Activated T-cell treated with anti-CD3 and anti-CD28 coated beads, Interleukin-2, amount 50 U/mL, for 24 hours (primary cell): ENCODE data around the gene EIF5A.
A peak's percentile ranks its signal among the peaks of the same experiment; 100 is the strongest.

Source experiments
- DNase-seq: peaks from one replicate; pipeline ENCODE4 v3.0.0-alpha.2; 2020
- H3K27ac Mint-ChIP-seq: 2 replicates; pipeline ENCODE4 v1.8.0; 2020; ENCODE audit warnings: mild to moderate bottlenecking, mixed read lengths
- H3K27me3 Mint-ChIP-seq: 2 replicates; pipeline ENCODE4 v1.8.0; 2020; ENCODE audit warnings: mixed read lengths
- H3K36me3 Mint-ChIP-seq: 2 replicates; pipeline ENCODE4 v1.8.0; 2020; ENCODE audit warnings: low read depth, mixed read lengths
- H3K4me1 Mint-ChIP-seq: 2 replicates; pipeline ENCODE4 v1.8.0; 2020; ENCODE audit warnings: low read depth, mixed read lengths
- H3K4me3 Mint-ChIP-seq: 2 replicates; pipeline ENCODE4 v1.8.0; 2020; ENCODE audit warnings: mild to moderate bottlenecking, moderate library complexity, mixed read lengths
- H3K9me3 Mint-ChIP-seq: 2 replicates; pipeline ENCODE4 v1.8.0; 2020; ENCODE audit warnings: mixed read lengths

The EIF5A gene

DNA sequence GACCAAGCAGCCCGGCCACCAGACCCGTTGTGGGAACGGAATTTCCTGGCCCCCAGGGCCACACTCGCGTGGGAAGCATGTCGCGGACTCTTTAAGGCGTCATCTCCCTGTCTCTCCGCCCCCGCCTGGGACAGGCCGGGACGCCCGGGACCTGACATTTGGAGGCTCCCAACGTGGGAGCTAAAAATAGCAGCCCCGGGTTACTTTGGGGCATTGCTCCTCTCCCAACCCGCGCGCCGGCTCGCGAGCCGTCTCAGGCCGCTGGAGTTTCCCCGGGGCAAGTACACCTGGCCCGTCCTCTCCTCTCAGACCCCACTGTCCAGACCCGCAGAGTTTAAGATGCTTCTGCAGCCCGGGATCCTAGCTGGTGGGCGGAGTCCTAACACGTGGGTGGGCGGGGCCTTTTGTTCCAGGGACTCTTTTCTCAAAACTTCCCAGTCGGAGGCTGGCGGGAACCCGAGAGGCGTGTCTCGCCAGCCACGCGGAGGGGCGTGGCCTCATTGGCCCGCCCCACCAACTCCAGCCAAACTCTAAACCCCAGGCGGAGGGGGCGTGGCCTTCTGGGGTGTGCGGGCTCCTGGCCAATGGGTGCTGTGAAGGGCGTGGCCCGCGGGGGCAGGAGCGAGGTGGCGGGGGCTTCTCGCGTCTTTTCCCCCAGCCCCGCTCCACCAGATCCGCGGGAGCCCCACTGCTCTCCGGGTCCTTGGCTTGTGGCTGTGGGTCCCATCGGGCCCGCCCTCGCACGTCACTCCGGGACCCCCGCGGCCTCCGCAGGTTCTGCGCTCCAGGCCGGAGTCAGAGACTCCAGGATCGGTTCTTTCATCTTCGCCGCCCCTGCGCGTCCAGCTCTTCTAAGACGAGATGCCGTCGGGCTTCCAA lies 26.1 kb upstream of the EIF5A start, which contains the start of gene SLC2A4:
SLC2A4 (plus strand) TSS at position 645 of the 879 bp plus-strand sequence; CDS start at position 862, 217 bp downstream.
- H3K4me3 Mint-ChIP-seq, result peak within 1 kb of the TSS; percentile 74
- peak within 1 kb of the TSS; percentile 79 for H3K27ac Mint-ChIP-seq
- no peaks in the 10 kb centered on the region for H3K9me3 Mint-ChIP-seq
- peaks cover 20% of the 10 kb centered on the region for H3K4me1 Mint-ChIP-seq
- DNase-seq, result peak; percentile 92
- no peaks in the 10 kb centered on the region for H3K36me3 Mint-ChIP-seq
- H3K27me3 Mint-ChIP-seq, result peaks cover 26% of the 10 kb centered on the region

DNA sequence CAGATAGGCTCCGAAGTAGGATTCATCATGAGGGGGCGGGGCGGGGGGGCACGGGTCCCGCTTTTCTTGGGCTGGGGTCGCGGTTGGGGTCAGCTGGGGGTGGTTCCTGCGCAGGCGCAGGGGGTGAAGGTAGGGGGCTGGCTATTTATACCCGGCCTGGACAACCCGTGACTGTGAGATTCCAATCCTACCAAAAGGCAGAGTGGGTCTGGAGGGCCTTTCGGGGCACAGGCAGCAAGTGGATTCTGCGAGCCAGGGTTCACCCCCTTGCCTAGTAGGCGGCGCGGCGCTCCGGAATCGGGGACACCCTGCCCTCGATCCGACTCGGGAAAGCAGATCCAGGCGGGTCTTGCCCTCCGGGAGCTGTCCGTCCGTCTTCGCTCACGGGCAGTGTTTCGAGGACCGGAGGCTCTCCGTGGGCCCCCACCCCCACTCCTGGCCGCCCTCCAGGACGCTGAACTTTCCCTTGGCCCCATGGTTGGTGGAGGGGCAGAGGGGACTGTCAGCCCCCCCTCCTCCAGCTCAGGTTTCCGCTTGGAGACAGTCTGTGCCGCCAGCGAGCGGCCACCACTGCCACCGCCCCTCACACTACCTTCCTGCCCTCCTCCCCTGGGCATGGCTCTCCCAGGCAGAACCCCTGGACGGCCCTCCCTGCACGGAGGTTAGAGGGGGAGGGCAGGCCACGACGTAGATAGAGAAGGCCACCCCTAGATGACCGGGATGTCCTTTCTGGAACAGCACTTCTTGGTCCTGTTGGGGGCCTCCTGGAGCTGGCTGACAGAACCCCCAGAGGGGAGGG lies 25.3 kb upstream of the EIF5A start:
- peaks cover 32% of the 10 kb centered on the region for H3K27me3 Mint-ChIP-seq
- peaks cover 20% of the 10 kb centered on the region for H3K4me1 Mint-ChIP-seq

DNA sequence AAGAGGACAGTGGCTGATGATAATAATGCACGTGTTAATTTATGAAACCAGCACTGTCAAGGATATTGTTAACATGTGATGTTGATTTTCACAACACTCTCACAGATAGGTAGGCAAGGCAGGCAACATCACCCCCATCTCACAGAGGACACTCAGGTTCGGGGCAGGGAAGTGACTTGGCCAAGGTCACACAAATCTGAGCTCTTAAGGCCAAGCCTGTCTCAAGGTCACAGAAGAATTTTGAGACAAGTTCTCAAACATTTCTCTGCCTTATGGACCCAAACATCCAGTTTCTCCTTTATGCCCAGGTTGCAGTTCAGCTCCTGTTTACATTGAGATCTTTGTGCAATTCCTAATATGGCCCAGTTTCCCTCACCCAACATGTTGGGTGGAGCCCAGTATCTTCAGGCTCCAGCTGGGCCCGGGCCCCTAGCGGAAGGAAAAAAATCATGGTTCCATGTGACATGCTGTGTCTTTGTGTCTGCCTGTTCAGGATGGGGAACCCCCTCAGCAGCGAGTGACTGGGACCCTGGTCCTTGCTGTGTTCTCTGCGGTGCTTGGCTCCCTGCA lies 24.6 kb upstream of the EIF5A start:
- no peak for DNase-seq
- no peaks in the 10 kb centered on the region for H3K9me3 Mint-ChIP-seq
- H3K27ac Mint-ChIP-seq, result no peak overlapping the region
- no peaks in the 10 kb centered on the region for H3K36me3 Mint-ChIP-seq
- H3K27me3 Mint-ChIP-seq, result peaks cover 32% of the 10 kb centered on the region
- H3K4me1 Mint-ChIP-seq, result peaks cover 20% of the 10 kb centered on the region
- H3K4me3 Mint-ChIP-seq, result no peak overlapping the region

More for the DNA sequence above, 25.3 kb upstream of the EIF5A start:
- H3K9me3 Mint-ChIP-seq, result no peaks in the 10 kb centered on the region
- no peak overlapping the region for H3K27ac Mint-ChIP-seq
- no peaks in the 10 kb centered on the region for H3K36me3 Mint-ChIP-seq
- H3K4me3 Mint-ChIP-seq, result peak overlapping the region; percentile 74
- DNase-seq, result no peak

DNA sequence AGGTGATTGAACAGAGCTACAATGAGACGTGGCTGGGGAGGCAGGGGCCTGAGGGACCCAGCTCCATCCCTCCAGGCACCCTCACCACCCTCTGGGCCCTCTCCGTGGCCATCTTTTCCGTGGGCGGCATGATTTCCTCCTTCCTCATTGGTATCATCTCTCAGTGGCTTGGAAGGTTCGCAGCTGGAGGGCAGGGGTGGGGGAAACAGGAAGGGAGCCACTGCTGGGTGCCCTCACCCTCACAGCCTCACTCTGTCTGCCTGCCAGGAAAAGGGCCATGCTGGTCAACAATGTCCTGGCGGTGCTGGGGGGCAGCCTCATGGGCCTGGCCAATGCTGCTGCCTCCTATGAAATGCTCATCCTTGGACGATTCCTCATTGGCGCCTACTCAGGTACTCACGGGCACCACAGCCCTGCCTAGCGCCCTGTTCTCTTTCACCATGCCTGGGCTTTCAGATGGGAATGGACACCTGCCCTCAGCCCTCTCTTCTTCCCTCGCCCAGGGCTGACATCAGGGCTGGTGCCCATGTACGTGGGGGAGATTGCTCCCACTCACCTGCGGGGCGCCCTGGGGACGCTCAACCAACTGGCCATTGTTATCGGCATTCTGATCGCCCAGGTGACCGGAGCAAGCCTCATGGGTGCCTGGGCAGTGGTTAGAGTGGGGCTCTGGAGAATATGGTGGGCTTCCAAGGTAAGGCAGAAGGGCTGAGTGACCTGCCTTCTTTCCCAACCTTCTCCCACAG lies 23.8 kb upstream of the EIF5A start:
- H3K36me3 Mint-ChIP-seq, result no peaks in the 10 kb centered on the region
- H3K4me3 Mint-ChIP-seq, result no peak overlapping the region
- DNase-seq, result no peak
- no peak overlapping the region for H3K27ac Mint-ChIP-seq
- H3K9me3 Mint-ChIP-seq, result no peaks in the 10 kb centered on the region
- H3K27me3 Mint-ChIP-seq, result peaks cover 34% of the 10 kb centered on the region
- H3K4me1 Mint-ChIP-seq, result peaks cover 20% of the 10 kb centered on the region

DNA sequence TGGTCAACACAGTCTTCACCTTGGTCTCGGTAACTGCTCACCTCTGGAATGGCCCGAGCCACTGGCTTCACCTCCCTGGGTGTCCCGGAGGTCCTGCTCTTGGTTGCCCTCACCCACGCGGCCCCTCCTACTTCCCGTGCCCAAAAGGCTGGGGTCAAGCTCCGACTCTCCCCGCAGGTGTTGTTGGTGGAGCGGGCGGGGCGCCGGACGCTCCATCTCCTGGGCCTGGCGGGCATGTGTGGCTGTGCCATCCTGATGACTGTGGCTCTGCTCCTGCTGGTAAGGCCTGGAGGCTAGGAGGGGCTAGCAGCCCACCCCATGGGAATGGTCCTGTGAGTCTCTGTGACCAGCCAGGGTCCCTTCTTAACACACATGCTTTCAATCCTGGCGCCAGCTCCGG lies 22.5 kb upstream of the EIF5A start:
- peaks cover 20% of the 10 kb centered on the region for H3K4me1 Mint-ChIP-seq

DNA sequence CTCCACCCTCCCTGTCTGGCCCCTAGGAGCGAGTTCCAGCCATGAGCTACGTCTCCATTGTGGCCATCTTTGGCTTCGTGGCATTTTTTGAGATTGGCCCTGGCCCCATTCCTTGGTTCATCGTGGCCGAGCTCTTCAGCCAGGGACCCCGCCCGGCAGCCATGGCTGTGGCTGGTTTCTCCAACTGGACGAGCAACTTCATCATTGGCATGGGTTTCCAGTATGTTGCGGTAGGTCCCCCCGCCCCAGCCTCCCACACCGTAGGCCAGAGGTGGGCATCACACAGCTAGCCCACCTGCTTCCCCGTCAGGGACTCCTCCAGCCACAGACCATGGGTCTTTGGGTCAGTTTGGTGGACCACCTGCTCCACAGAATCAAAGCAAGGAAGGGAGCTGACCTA lies 21.7 kb upstream of the EIF5A start:
- DNase-seq, result no peak
- Mint-ChIP-seq H3K36me3 (no peaks in the 10 kb centered on the region), H3K9me3 (no peaks in the 10 kb centered on the region), H3K4me1 (peaks cover 16% of the 10 kb centered on the region), H3K27me3 (peaks cover 37% of the 10 kb centered on the region), H3K4me3 (no peak overlapping the region), H3K27ac (no peak overlapping the region)

More for the DNA sequence above, 22.5 kb upstream of the EIF5A start:
- no peak for DNase-seq
- no peaks in the 10 kb centered on the region for H3K9me3 Mint-ChIP-seq
- H3K27me3 Mint-ChIP-seq, result peaks cover 34% of the 10 kb centered on the region
- H3K27ac Mint-ChIP-seq, result no peak overlapping the region
- H3K36me3 Mint-ChIP-seq, result no peaks in the 10 kb centered on the region
- H3K4me3 Mint-ChIP-seq, result no peak overlapping the region

DNA sequence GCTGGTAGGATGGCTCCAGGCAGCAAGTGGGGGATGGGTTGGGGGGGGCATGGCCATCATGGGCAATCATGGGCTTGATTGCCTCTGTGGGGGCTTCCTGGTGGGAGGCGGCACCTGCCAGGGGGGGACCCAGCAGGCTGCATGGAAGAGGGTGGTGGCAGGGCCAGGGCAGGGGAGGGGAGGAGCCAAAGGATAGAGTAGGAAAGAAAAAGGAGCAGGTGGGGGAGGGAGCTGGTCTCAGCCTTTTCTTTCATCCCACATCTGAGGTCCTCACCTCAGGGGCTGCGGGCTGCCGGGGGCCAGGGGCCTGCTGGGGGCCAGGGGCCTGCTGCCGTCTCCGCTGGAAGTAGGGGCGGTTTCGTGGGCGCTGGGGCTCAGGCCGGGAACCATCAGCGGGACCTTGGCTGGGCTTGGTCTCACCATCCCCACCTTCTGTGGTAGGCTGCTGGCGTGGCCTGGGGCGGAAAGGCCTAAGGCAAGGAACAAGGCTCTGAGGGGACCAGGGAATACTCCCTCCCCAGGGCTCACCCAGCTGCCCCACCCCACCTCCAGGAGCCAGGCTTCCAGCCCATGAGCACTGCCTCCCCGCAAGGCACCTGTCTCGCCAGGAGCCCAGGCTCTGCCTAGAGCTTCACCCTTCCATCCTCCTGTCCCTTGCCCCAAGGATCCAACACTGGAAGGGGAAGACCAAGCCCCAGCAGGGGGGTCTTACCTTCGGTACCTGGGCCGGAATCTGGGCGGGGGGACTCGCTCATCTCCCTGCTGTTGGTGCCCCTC lies 18.0 kb upstream of the EIF5A start:
- Mint-ChIP-seq H3K4me3 (no peak overlapping the region), H3K27ac (no peak overlapping the region), H3K36me3 (no peaks in the 10 kb centered on the region), H3K9me3 (no peaks in the 10 kb centered on the region), H3K27me3 (peaks cover 29% of the 10 kb centered on the region), H3K4me1 (peaks cover 3% of the 10 kb centered on the region)
- no peak for DNase-seq

DNA sequence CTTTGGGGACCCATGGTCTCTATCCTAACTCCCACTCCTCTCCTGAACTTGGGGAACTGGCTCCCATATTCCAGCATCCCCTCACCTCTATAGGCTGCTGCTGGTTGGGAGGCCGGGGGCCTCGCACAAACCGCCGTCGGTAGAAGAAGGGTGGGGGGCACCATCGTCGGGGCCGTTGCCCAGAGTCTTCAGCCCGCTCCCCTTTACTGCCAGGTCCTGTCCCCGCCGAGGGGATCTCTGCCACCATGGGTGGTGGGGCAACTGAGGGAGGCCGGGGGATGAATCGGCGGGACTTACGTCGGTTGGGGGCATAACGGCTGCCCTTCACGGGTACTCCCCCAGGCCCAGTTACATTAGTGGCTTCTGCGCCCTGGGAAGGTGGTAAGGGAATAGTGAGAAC lies 17.3 kb upstream of the EIF5A start:
- no peaks in the 10 kb centered on the region for H3K9me3 Mint-ChIP-seq
- no peak for DNase-seq
- no peak overlapping the region for H3K4me3 Mint-ChIP-seq
- H3K36me3 Mint-ChIP-seq, result no peaks in the 10 kb centered on the region
- peaks cover 32% of the 10 kb centered on the region for H3K27me3 Mint-ChIP-seq
- H3K4me1 Mint-ChIP-seq, result peaks cover 7% of the 10 kb centered on the region
- H3K27ac Mint-ChIP-seq, result no peak overlapping the region

DNA sequence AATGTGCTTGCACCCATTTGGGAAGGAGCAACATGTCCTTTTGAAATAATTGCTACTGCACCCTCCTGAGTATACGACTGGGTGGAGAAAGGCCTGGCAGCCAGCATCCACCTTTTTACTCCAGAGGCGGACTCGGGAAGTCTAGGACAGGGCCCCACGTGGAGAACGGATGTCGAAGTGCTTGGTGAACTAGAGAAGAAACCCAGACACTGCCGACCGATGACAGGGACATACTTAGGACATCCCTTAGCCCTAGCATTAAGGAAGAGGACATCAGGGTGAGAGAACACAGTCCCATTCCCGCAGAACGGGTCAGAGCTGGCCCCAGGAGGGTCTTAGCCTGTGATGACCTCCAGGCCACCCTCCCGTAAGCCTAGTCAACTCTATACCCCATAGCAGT lies 16.7 kb upstream of the EIF5A start:
- DNase-seq, result no peak
- H3K27me3 Mint-ChIP-seq, result peaks cover 37% of the 10 kb centered on the region
- no peaks in the 10 kb centered on the region for H3K36me3 Mint-ChIP-seq
- no peaks in the 10 kb centered on the region for H3K9me3 Mint-ChIP-seq
- H3K27ac Mint-ChIP-seq, result no peak overlapping the region
- H3K4me3 Mint-ChIP-seq, result no peak overlapping the region
- peaks cover 11% of the 10 kb centered on the region for H3K4me1 Mint-ChIP-seq

DNA sequence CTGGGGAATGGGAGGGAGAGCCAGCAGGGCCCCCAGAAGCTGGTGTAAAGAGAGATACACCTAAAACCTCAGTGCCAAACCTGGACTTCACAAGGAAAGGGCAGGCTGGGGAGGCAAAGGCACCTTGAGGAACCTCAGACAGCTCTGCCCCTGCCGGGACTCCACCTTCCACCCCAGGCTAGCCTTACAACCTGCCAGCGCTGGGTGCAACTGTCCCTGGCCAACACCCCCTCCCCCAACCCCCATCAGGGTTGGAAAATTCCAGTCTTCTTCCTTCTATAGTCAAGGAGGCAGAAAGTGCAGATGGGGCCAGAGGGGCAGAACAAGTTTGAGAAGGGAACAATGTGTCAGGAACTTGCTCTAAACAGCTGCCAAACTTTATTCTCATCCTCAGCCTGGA lies 15.2 kb upstream of the EIF5A start:
- Mint-ChIP-seq H3K9me3 (no peaks in the 10 kb centered on the region), H3K27ac (no peak overlapping the region), H3K4me1 (peaks cover 22% of the 10 kb centered on the region), H3K4me3 (no peak overlapping the region), H3K36me3 (no peaks in the 10 kb centered on the region), H3K27me3 (peaks cover 41% of the 10 kb centered on the region)
- DNase-seq, result no peak

DNA sequence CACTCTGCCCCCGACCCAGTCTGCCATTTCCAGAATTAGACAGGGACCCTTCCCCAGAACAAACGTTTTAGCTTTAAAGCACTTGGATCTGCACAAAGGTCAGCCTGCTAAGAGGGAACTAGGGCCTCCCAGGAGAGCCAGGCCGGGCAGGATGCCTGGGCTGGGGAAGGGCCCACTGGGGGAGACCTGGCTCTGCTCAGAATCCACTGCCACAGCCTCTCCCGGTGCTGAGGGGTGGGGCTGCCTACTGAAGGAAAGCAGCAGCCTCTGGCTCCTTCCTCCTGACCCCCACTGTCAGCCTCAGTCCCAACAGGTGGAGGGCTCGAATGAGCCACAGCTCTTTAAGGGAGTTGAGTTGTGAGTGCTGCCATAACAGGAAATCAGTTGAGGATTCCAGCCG lies 14.7 kb upstream of the EIF5A start:
- Mint-ChIP-seq H3K4me1 (peaks cover 22% of the 10 kb centered on the region), H3K27me3 (peaks cover 41% of the 10 kb centered on the region), H3K9me3 (no peaks in the 10 kb centered on the region), H3K27ac (no peak overlapping the region), H3K36me3 (no peaks in the 10 kb centered on the region), H3K4me3 (no peak overlapping the region)
- no peak for DNase-seq

DNA sequence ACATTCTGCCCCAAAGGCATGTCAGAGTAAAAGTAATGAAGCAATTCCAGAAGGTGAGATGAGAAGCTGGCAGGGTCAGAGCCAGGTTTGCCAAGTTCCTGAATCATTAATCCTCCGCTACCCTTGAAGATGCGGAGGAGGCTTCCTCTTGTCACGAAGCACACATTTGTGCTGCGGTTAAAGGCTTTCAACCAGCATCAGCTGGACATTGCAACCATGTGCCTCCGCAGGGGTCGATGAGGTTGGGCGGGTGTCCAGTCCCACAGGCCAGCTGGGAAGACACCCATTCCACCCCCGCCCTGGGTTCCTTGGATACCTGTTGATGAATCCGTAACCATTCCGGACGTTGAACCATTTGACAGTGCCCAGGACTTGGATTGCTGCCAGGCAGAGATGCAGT lies 14.3 kb upstream of the EIF5A start:
- Mint-ChIP-seq H3K4me3 (no peak overlapping the region), H3K36me3 (no peaks in the 10 kb centered on the region), H3K4me1 (peaks cover 22% of the 10 kb centered on the region), H3K27ac (no peak overlapping the region), H3K9me3 (no peaks in the 10 kb centered on the region), H3K27me3 (peaks cover 41% of the 10 kb centered on the region)
- no peak for DNase-seq

DNA sequence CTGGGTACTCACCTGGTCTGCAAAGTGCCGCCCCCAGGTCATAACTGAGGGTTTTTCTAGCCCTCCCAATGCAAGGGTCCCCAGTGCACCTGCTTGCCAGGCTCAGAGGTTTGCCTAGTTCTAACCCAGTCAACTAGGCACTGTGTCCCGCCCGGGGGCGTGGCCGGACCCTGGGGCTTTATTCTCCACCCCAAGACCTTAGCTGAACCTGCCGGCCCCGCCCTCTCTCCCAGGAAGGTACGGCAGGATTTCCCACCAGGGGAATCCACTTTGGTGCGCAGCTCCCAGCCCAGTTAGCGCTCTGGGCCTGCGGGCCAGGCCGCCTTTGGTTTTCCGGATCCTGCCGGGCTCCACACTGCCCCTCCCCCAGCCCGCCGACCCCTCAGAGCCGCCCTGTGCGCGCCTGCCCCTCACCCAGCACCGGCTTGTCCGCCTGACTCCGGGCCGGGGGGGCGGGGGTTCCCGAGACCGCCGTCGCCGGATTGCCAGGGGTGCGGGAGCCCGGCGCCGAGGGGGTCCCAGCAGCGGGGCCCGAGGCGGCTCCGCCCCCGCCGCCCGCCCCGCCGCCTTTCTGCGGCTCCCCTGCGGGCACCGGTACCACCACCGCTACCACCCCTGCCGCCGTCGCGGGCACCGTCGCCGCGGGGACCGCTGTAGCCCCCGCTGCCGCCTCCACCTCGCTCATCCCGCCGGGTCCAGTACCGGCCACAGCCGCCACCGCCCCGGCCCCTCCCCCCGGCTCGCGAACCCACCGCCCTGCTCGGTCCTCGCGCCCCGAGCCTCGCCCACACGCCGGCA lies 13.4 kb upstream of the EIF5A start:
- Mint-ChIP-seq H3K27me3 (peaks cover 38% of the 10 kb centered on the region), H3K4me3 (peak overlapping the region; percentile 23), H3K9me3 (no peaks in the 10 kb centered on the region), H3K27ac (no peak overlapping the region), H3K36me3 (no peaks in the 10 kb centered on the region), H3K4me1 (peaks cover 22% of the 10 kb centered on the region)
- no peak for DNase-seq
